NK-92 treated with Interleukin-12 subunit alpha and Interleukin-12 subunit beta, amount 100 ng/mL, for 24 hours (cell line): ENCODE data around the gene C11orf86.
A peak's percentile ranks its signal among the peaks of the same experiment; 100 is the strongest.
"Not testable (repeated sequence)": the region's sequence is repeated elsewhere in the genome, so short reads cannot be mapped to it uniquely, and the experiment has no call there.

Experiments
- DNase-seq: peaks from one replicate; lab custom pipeline; 2025; lab: John Stamatoyannopoulos, UW

C11orf86 gene

DNA sequence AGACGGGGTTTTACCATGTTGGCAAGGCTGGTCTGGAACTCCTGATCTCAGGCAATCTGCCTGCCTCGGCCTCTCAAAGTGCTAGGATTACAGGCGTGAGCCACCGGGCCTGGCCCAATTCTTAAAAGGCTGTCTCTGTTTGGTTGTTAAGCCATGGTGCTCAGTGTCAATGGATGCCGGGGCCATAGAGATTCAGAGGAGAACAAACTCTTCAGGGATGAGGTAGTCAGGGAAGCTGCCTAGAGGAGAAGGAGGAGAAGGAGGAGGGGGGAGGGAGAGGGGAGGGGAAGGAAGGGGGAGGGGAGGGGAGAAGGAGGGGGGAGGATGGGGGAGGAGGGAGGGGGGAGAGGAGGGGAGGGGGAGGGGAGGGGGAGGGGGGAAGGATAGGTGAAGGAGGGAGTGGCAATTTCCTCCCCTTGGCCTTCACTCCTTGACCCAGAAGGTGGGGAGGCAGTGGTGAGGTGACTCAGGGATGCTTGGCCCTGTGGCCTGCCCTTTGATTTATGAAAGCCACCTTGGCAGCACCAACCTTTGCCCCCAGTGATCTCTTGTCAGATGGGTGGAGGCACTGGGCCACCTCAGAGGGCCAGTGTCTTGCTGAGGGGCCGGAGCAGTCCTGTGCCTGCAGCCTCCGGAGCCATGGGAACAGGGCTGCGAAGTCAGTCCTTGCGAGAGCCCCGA, at the start of gene C11orf86:
Gene C11orf86, plus strand, starts transcription at position 581 of the 681 bp plus-strand sequence. Its CDS starts 59 bp downstream, at position 640.
- peak; percentile 18 for DNase-seq

- no peak for DNase-seq
Measured at GRCh38 chr11:66929753-66930152, 45.4 kb upstream of the C11orf86 start.

DNA sequence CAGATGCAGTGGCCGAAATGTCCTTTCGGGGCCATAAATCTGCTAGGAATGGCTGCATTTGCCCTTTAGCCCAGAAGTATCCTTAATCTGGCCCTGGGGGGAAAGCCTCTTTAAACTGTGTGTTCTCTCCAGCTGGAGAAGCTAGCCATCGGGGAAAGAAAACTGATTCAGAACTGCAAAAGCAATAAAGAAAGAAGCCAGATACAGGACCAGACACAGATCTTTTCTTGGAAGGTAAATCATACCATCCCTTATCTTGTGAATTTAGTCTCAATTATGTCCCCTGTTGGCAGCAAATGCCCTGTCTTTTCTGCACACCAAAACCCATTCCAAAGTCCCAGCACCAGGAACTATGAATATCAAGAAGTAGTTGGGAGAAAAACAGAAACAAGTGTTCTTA, 42.6 kb upstream of the C11orf86 start:
- DNase-seq: no peak

GRCh38 chr11:66933531-66933930, 41.6 kb upstream of the C11orf86 start:
- DNase-seq: no peak

DNA sequence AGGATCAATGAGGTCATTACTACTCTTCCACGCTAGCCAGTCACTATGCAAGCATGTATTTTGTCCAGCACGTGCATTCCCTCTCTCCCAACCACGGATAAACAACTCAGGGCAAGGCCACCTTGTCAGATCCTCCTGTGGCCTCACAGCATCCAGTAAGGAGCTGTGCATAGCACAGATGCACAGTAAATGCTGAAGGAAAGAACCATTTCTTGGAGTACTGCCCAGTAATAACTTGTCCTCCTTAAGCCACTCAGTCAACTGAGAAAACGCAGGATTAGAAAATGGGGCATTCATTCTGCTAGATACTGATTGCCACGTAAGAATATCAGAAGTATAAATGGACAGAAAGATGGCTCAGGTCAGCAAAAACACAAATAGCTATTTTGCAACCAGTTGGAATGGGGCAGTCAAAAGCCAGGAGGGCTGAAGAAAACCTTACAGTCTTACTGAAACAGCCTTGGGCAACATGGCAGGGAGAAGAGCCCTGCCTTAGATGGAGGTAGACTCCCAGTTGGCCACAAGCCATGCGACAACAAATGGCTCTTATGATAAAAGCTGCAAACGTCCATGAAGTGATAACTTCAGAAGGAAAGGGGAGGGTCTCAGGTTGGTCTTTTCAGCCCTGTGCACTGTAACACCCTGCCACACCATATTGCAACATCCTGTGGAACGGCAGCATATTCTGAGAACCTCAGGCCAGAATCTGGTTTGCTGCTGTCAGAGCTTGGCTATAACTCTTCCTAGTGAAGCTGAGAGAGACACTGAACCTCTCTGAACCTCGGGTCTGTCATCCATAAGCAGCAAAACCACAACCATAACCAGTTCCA, 39.9 kb upstream of the C11orf86 start:
- DNase-seq: no peak

GRCh38 chr11:66936311-66936711, 38.8 kb upstream of the C11orf86 start:
- DNase-seq: no peak

DNA sequence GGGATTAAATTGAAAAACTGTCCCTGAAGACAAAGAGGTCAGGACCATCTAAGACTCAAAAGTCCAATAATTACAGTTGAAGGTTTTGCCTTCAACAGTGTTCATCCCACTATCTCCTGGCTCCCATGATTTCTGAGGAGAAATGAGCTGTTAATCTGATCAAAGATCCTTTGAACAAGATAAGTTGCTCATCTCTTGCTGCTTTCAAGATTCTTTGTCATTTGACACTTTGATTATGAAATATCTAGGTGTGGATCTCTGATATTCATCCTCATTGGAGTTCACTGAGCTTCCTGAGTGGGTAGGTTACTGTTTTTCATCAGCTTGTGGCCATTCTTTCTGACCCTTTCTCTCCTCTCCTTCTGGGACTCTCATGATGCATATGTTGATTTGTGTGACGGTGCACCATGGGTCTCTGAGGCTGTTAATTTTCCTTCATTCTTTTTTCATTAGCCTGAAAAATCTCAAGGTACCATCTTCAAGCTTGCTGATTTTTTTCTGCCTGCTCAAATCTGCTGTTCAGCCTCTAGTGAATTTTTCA, 37.8 kb upstream of the C11orf86 start:
- no peak for DNase-seq

- DNase-seq: no peak
Measured at GRCh38 chr11:66938582-66939135, 36.4 kb upstream of the C11orf86 start.

- DNase-seq: no peak
Measured at GRCh38 chr11:66950112-66950535, 25.0 kb upstream of the C11orf86 start.

- DNase-seq: no peak
Measured at GRCh38 chr11:66951135-66951534, 24.0 kb upstream of the C11orf86 start.

GRCh38 chr11:66951927-66952337, 23.2 kb upstream of the C11orf86 start:
- no peak for DNase-seq

GRCh38 chr11:66953081-66953833, 21.8 kb upstream of the C11orf86 start:
- DNase-seq: no peak

DNA sequence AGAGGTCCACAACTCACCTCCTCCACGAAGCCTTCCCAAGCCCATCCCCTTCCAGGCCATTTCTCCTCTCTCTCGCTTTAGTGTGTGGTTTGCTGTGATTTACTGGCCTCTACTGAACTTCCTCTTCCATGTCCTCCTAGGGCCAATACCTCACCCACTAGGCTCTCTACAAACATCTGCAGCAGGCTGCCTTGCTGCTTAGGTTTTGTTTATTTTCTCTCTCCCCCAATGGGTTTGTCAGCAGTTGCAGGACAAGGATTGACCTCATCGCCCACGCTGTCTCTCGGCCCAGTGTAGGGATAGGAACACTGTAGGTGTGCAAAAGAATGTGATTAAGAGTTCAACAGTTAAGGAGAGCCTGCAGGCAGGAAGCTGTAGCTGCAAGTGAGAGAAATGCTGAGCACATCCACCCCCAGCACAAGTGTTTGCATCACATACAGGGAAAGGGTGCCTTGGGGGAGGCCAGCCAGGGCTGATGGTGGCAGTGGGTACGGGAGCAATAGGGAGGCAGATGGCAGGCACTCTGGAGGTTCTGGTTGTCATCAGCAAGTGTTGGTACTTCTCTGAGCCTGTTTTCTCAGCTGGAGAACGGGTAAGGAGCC, 18.3 kb upstream of the C11orf86 start:
- no peak for DNase-seq

DNA sequence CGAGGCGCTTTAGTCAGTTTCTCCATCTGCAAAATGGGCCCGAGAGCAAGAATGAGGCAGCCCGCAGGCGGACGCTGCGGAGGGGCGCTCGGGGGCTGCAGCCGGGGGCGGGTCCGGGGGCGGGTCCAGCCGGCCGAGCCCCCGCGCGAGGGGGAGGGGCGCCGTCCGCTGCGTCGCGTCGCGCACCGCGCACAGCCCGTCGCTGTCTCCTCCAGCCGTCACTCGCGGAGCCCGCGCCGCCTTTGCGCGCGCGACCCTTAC, 17.2 kb upstream of the C11orf86 start:
- DNase-seq: no peak

- DNase-seq: no peak
Measured at GRCh38 chr11:66958232-66958955, 16.7 kb upstream of the C11orf86 start, which contains the start of gene PC. Gene PC (minus strand): TSS chr11:66958383. CDS start chr11:66872159, 86,224 bp downstream.

GRCh38 chr11:66958956-66959274, 16.2 kb upstream of the C11orf86 start:
- DNase-seq: no peak

- DNase-seq: not testable (repeated sequence)
Measured at GRCh38 chr11:66961691-66962213, 13.4 kb upstream of the C11orf86 start.

DNA sequence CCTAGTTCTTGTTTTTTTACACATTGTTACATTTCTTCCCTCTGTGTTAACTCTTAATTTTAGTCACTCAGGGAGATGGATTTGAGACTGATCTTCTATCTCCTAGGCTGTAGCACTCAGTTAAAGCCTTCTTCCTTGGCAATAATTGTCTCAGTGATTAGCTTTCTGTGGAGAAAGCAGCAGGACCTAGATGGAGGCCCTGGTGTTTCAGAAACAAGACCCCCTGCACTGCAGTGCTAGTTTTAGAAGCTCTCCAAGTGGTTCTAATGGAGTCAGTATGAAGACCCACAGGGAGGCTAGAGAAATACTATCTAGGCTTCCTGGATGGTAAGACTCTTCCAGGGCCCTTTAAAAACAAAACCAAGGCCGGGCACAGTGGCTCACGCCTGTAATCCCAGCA, 12.9 kb upstream of the C11orf86 start:
- no peak for DNase-seq

DNA sequence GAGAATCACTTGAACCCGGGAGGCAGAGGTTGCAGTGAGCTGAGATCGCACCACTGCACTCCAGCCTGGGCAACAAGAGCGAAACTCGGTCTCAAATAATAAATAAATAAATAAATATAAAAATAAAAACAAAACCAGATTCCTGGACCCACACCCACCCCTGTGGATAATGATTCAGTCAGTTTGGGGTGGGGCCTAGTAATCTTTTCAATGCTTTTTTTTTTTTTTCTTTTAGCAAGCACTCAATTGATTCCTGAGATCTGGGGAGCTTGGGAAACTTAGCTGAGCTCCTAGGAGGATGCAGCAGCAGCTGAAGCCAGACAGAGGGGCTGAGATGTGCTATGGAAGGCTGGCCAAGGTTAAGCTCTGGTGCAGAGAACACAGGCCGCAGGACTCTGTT, 12.3 kb upstream of the C11orf86 start:
- no peak for DNase-seq

DNA sequence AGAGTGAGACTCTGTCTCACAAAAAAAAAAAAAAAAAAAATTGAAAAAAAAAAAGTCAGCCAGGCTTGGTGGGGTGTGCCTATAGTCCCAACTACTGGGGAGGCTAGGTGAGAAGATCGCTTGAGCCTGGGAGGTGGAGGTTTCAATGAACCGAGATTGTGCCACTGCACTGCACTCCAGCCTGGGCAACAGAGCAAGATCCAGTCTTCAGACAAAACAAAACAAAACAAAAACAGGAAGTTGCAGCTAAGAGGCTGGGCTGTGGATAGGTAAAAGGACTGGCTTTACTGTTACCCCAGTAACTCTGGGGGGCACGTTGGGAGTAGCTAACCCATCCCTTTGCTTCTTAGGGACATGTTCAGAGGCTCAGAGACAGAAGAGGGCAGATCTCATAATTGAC, 10.6 kb upstream of the C11orf86 start:
- DNase-seq: no peak

DNA sequence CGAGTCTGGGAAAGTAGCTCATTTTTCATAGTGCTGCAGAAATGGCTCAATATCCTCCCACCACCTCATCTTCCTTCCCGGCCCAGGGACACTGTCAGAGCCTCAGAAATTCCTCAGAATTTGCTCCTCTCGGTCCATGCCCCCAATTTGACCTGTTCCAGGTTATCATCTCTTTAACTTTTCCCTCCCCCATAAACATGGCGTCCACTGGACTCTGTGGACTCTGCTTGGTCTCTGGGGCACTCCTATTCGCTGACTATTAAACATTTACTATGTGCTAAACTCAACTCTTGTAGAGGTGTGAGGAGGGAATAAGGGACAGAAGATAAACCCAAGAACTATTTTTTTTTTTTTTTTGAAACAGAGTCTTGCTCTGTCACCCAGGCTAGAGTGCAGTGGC, 8.8 kb upstream of the C11orf86 start:
- no peak for DNase-seq
